ENCODE results near the gene DMD. TPM values are rescaled to one million over a fixed set of nuclear protein-coding genes. Genes with fewer than 3 reads are reported as not detected.

Gene DMD
- total RNA-seq, 1 donor from 2014 or later = 30.6 TPM

DNA sequence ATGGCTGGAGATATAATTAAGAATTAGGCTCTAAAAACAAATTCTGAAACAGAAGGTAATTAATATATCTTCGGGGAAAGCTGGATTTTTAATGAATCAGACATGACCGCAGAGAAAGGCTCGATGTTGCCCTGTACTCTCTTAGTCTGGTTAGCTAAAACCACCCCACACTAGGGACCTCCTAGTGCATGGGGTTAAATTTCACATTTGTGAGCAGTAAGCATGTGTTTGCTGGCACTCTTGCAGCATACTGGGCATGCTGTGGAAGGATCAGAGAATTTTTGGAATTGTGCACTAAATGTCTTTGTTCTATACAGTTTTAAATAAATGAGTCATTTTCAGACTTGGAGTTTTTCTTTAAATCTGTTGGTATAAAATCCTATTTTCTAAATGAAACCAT lies 1663.9 kb downstream of the DMD start:
- Mint-ChIP-seq H3K36me3 (no peaks in the 10 kb centered on the region), H3K9me3 (peaks cover 4% of the 10 kb centered on the region), H3K4me3 (no peak overlapping the region), H3K27me3 (ENCODE audit: insufficient read depth, low read depth) (no peaks in the 10 kb centered on the region), H3K4me1 (peaks cover 4% of the 10 kb centered on the region), H3K27ac (no peak overlapping the region)
- no peaks in the 10 kb centered on the region for H3K9me3 ChIP-seq (ENCODE audit: low read depth)
- H3F3A ChIP-seq (ENCODE audit: low read depth) = no peaks in the 10 kb centered on the region
- H3K36me3 ChIP-seq = no peaks in the 10 kb centered on the region
- H3K27ac ChIP-seq = no peak overlapping the region
- no peaks in the 10 kb centered on the region for H4K20me1 ChIP-seq (ENCODE audit: low read depth)
- H3K4me1 ChIP-seq = no peaks in the 10 kb centered on the region
- no peak overlapping the region for H3K4me3 ChIP-seq
- no peaks in the 10 kb centered on the region for H3K79me2 ChIP-seq (ENCODE audit: low read depth)
- H3K27me3 ChIP-seq = no peaks in the 10 kb centered on the region
- no peak for DNase-seq (ENCODE audit: low spot score)
- H3K9ac ChIP-seq = no peak overlapping the region
- H3K4me2 ChIP-seq = no peak overlapping the region
- TF ChIP-seq EZH2phosphoT487 (IDR thresholded peaks at IDR 0.05) (no peak), EZH2 (IDR thresholded peaks at IDR 0.05) (no peak)
- TF ChIP-seq, protein P1, sequence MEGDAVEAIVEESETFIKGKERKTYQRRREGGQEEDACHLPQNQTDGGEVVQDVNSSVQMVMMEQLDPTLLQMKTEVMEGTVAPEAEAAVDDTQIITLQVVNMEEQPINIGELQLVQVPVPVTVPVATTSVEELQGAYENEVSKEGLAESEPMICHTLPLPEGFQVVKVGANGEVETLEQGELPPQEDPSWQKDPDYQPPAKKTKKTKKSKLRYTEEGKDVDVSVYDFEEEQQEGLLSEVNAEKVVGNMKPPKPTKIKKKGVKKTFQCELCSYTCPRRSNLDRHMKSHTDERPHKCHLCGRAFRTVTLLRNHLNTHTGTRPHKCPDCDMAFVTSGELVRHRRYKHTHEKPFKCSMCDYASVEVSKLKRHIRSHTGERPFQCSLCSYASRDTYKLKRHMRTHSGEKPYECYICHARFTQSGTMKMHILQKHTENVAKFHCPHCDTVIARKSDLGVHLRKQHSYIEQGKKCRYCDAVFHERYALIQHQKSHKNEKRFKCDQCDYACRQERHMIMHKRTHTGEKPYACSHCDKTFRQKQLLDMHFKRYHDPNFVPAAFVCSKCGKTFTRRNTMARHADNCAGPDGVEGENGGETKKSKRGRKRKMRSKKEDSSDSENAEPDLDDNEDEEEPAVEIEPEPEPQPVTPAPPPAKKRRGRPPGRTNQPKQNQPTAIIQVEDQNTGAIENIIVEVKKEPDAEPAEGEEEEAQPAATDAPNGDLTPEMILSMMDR (IDR thresholded peaks at IDR 0.05) = no peak
- H2AFZ ChIP-seq (replicated peaks) = no peak overlapping the region

DNA sequence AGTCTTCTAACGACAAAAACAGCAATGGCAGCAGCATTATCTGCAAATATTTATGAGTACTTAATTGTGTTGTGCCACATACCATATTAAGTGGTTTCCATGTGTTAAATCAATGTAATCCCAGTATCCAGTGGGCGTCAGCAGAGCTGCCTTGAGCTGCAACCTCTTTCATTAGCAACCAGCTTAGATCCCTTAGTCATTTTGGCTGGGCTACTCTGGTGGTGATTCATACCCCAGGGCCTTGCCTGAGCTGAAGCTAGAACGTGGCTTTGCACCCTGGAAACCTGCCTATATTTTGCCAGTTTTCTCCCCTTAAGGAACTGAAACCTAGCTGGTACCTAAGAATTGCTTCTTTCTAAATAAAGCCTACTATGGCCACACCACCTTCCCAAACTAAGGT lies 1665.2 kb downstream of the DMD start:
- Mint-ChIP-seq H3K9me3 (peaks cover 9% of the 10 kb centered on the region), H3K27ac (no peak overlapping the region), H3K36me3 (no peaks in the 10 kb centered on the region), H3K27me3 (ENCODE audit: insufficient read depth, low read depth) (no peaks in the 10 kb centered on the region), H3K4me3 (no peak overlapping the region), H3K4me1 (peaks cover 4% of the 10 kb centered on the region)
- Histone ChIP-seq H3K36me3 (no peaks in the 10 kb centered on the region), H3K4me2 (no peak overlapping the region), H4K20me1 (ENCODE audit: low read depth) (no peaks in the 10 kb centered on the region), H3K27ac (no peak overlapping the region), H3K9ac (no peak overlapping the region), H3K79me2 (ENCODE audit: low read depth) (no peaks in the 10 kb centered on the region), H3K4me3 (no peak overlapping the region), H3K27me3 (no peaks in the 10 kb centered on the region), H3F3A (ENCODE audit: low read depth) (no peaks in the 10 kb centered on the region), H2AFZ (replicated peaks) (no peak overlapping the region), H3K4me1 (no peaks in the 10 kb centered on the region), H3K9me3 (ENCODE audit: low read depth) (no peaks in the 10 kb centered on the region)
- TF ChIP-seq EZH2phosphoT487 (IDR thresholded peaks at IDR 0.05) (no peak), EZH2 (IDR thresholded peaks at IDR 0.05) (no peak)
- no peak for DNase-seq (ENCODE audit: low spot score)

DNA sequence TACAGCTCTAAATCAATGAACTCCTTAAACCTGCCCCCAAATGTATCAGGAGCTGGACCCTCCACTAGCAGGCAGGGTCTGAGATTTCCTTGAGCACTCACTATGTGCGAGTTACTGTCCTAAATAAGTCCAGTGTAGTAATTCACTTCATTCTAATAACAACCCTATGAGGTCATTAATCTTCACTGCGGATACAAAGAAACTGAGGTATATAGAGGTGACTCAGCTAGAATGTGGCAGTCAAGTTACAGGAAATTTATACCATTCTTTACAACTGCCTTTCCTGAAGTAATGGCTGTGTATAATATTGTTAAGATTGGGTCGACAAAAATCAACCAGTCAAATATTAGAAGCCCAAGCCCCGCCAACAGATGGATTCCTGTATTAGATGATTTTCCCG lies 1665.6 kb downstream of the DMD start:
- no peak overlapping the region for H3K27ac ChIP-seq
- H3K9me3 ChIP-seq (ENCODE audit: low read depth) = no peaks in the 10 kb centered on the region
- no peaks in the 10 kb centered on the region for H3K4me1 ChIP-seq
- Mint-ChIP-seq H3K9me3 (peaks cover 9% of the 10 kb centered on the region), H3K27ac (no peak overlapping the region), H3K27me3 (ENCODE audit: insufficient read depth, low read depth) (no peaks in the 10 kb centered on the region), H3K4me3 (no peak overlapping the region), H3K4me1 (peaks cover 4% of the 10 kb centered on the region), H3K36me3 (peaks cover 1% of the 10 kb centered on the region)
- no peak overlapping the region for H3K4me3 ChIP-seq
- H3F3A ChIP-seq (ENCODE audit: low read depth) = no peaks in the 10 kb centered on the region
- TF ChIP-seq, protein P1 (IDR thresholded peaks at IDR 0.05) = no peak
- TF ChIP-seq EZH2phosphoT487 (IDR thresholded peaks at IDR 0.05) (no peak), EZH2 (IDR thresholded peaks at IDR 0.05) (no peak)
- DNase-seq (ENCODE audit: low spot score) = no peak
- no peak overlapping the region for H3K9ac ChIP-seq
- H4K20me1 ChIP-seq (ENCODE audit: low read depth) = no peaks in the 10 kb centered on the region
- H3K36me3 ChIP-seq = no peaks in the 10 kb centered on the region
- H3K79me2 ChIP-seq (ENCODE audit: low read depth) = no peaks in the 10 kb centered on the region
- no peak overlapping the region for H3K4me2 ChIP-seq
- no peaks in the 10 kb centered on the region for H3K27me3 ChIP-seq
- no peak overlapping the region for H2AFZ ChIP-seq (replicated peaks)

DNA sequence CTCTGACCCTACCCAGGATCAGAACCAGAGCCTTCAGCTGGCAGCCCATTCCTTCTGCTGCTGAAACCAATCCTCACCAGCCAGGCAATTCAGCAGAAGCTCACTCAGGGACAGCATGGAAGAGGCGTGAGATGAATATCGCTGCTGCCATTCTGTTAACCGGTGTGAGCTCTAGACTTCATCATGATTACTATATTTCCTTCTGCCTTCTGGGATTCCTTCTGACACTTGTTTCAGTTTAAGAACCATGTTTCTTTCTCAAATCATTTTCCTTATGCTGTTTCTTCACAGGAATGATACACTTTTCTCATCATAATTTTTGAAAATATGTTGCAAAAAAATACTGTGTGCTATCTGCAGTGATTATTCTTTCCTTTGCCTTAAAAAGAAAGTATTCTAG lies 1666.2 kb downstream of the DMD start:
- H3K79me2 ChIP-seq (ENCODE audit: low read depth) = no peaks in the 10 kb centered on the region
- H3K9ac ChIP-seq = no peak overlapping the region
- H4K20me1 ChIP-seq (ENCODE audit: low read depth) = no peaks in the 10 kb centered on the region
- no peak overlapping the region for H3K4me2 ChIP-seq
- Mint-ChIP-seq H3K4me3 (no peak overlapping the region), H3K27ac (no peak overlapping the region), H3K9me3 (peaks cover 9% of the 10 kb centered on the region), H3K27me3 (ENCODE audit: insufficient read depth, low read depth) (no peaks in the 10 kb centered on the region), H3K4me1 (peaks cover 4% of the 10 kb centered on the region), H3K36me3 (peaks cover 1% of the 10 kb centered on the region)
- no peak overlapping the region for H2AFZ ChIP-seq (replicated peaks)
- no peaks in the 10 kb centered on the region for H3F3A ChIP-seq (ENCODE audit: low read depth)
- H3K36me3 ChIP-seq = no peaks in the 10 kb centered on the region
- H3K4me3 ChIP-seq = no peak overlapping the region
- H3K27me3 ChIP-seq = no peaks in the 10 kb centered on the region
- no peak for DNase-seq (ENCODE audit: low spot score)
- TF ChIP-seq, protein P1 (IDR thresholded peaks at IDR 0.05) = no peak
- no peak for TF ChIP-seq EZH2 (IDR thresholded peaks at IDR 0.05)
- no peak overlapping the region for H3K27ac ChIP-seq
- H3K4me1 ChIP-seq = no peaks in the 10 kb centered on the region
- no peaks in the 10 kb centered on the region for H3K9me3 ChIP-seq (ENCODE audit: low read depth)

All from neural progenitor cell (in vitro differentiated cells).